Adrenal gland (tissue), 12 donors: Measurements from ENCODE around the gene PPP2R1B. TPM values are rescaled to one million over a fixed set of nuclear protein-coding genes. Genes with fewer than 3 reads are reported as not detected.
A peak's percentile ranks its signal among the peaks of the same experiment; 100 is the strongest.
"Not testable (repeated sequence)": the region's sequence is repeated elsewhere in the genome, so short reads cannot be mapped to it uniquely, and the experiment has no call there.

ENCODE experiments used
- DNase-seq, 7 donors: peaks; one replicate each; pipeline ENCODE4 v3.0.0-alpha.2; 2019 to 2020
- H3K27ac ChIP-seq, 5 donors: fragments of 200-600 bp; sonication (generic) in 4 of 5; 1 replicate in 3 of 5; 2 replicates in 2 of 5; pipeline versions ENCODE4 v1.5.1 to v1.8.0; 2016 to 2020; ENCODE audit warnings: mild to moderate bottlenecking in 1 of 5
- H3K27me3 ChIP-seq: fragments of 200-600 bp; 2 replicates; pipeline ENCODE4 v1.8.0; 2021
- H3K36me3 ChIP-seq, 2 donors: fragments of 200-600 bp; replicated peaks in 1 of 2; 1 replicate in 1 of 2; 2 replicates in 1 of 2; pipeline versions ENCODE4 v1.5.1 to v1.8.0; 2018 to 2022
- H3K4me1 ChIP-seq, 2 donors: fragments of 200-600 bp; replicated peaks in 1 of 2; 1 replicate in 1 of 2; 2 replicates in 1 of 2; pipeline versions ENCODE4 v1.5.1 to v1.8.0; 2018 to 2021
- H3K4me3 ChIP-seq, 4 donors: fragments of 200-600 bp; sonication (generic) in 3 of 4; one replicate each; pipeline ENCODE4 v1.5.1; 2016 to 2018
- H3K9me3 ChIP-seq, 3 donors: fragments of 200-600 bp; sonication (generic) in 1 of 3; replicated peaks in 1 of 3; 1 replicate in 2 of 3; 2 replicates in 1 of 3; pipeline versions ENCODE4 v1.5.1 to v1.8.0; 2016 to 2021
- CTCF ChIP-seq, 6 experiments: fragments of 450-650 bp in 4 of 6; fragments of 200-600 bp in 2 of 6; sonication (generic) in 1 of 6; IDR thresholded peaks; 1 replicate in 5 of 6; 2 replicates in 1 of 6; pipeline versions ENCODE4 v1.5.1 to v1.8.0; 2016 to 2021; ENCODE audit warnings: antibody characterized with exemption in 6 of 6, mild to moderate bottlenecking in 2 of 6, moderate library complexity in 1 of 6
- POLR2A ChIP-seq, 2 donors: fragments of 450-650 bp; IDR thresholded peaks; one replicate each; pipeline ENCODE4 v1.6.1; 2017; ENCODE audit warnings: antibody characterized with exemption in 2 of 2, mild to moderate bottlenecking in 2 of 2, moderate library complexity in 1 of 2
- WGBS, 4 donors: extraction: QIAGEN DNeasy Blood & Tissue Kit in 2 of 4; methylation state at CpG; one replicate each; pipeline versions ENCODE4 v1.1.5 to v1.1.7; 2013 to 2017; 5-methylcytosine and 5-hydroxymethylcytosine counted together
- intact Hi-C, 2 donors: fragments of 100-400 bp; cut with DNase I; formaldehyde crosslinking; loops; one replicate each; pipeline versions ENCODE4 v1.14.1 to v1.15.0; 2022 to 2023
- polyA plus RNA-seq, 3 donors: library from polyadenylated mRNA; stranded (reverse); fragments of 200-250 nt in 2 of 3; fragments of 350-450 nt in 1 of 3; fragmentation: Illumina TruSeq in 1 of 3; extraction: RNeasy Lipid Tissue Mini Kit (QIAGEN cat#74804) in 1 of 3; gene quantifications; one replicate each; pipeline ENCODE4 v1.2.3, GENCODE V29; 2013 to 2014
- total RNA-seq, 9 donors: library from RNA; depleted of rRNA in 4 of 9; stranded (reverse); fragments of >200 nt in 4 of 9; fragments of 120-200 nt in 1 of 9; fragmentation: NEBNext Ultra II Directional in 1 of 9; extraction: Animal tissue kit (Norgen Biotek cat#: 25700) in 1 of 9; gene quantifications; one replicate each; pipeline versions ENCODE4 v1.1.0 to v1.2.4, GENCODE V29; 2013 to 2023
- donor health status: healthy with polysubstance abuse.
- donor health status: Bipolar disorder and iron deficiency.
- donor health status: DM: yes; HTN: yes; CAD: no.
- donor health status: DM: no; HTN: no; CAD: no.
- donor health status: DM: no; HTN: no; CAD: no.
- donor health status: DM: yes; HTN: yes; CAD: no.

The PPP2R1B gene
- total and polyA plus RNA-seq, 12 donors, result 10.3 to 58.1 (median 32.2) TPM

GRCh38 chr11:111774955-111775710 is 8.9 kb upstream of the PPP2R1B start:
- Histone ChIP-seq H3K27ac (peak overlapping the region in 2 of 5 donors; percentile 27 to 43), H3K27me3 (no peaks in the 10 kb centered on the region), H3K4me3 (no peak overlapping the region), H3K4me1 (peaks cover 0 to 13% of the 10 kb centered on the region in 2 donors), H3K9me3 (no peaks in the 10 kb centered on the region), H3K36me3 (no peaks in the 10 kb centered on the region)
- DNase-seq, result peak in 4 of 7 donors; percentile 35 to 41 (median 35)
- TF ChIP-seq CTCF (IDR thresholded peaks at IDR 0.05) (no peak), POLR2A (IDR thresholded peaks at IDR 0.05) (no peak)
- intact Hi-C loops, result loop anchor here (5.0 to 10.0 kb wide), 2 partner anchors 60 to 173 kb away; partner anchors contain the start of gene SIK2 (in 2 of the 2)
- WGBS, 4 donors, result 59 to 77% (median 66%) methylated on average over 6 of the region's 6 CpGs

- WGBS, 4 donors, result 85 to 95% (median 90%) methylated on average over 2 of the region's 2 CpGs
- H3K36me3 ChIP-seq, result no peaks in the 10 kb centered on the region
- H3K9me3 ChIP-seq, result no peaks in the 10 kb centered on the region
- no peak overlapping the region for H3K4me3 ChIP-seq
- DNase-seq, result no peak
- H3K4me1 ChIP-seq, result peaks cover 0 to 13% of the 10 kb centered on the region in 2 donors
- TF ChIP-seq POLR2A (IDR thresholded peaks at IDR 0.05) (no peak), CTCF (IDR thresholded peaks at IDR 0.05) (no peak)
- intact Hi-C loops, result loop anchor here in 1 of 2 donors (10.0 kb wide), 1 partner anchor 62 kb away; no protein-coding TSS in a partner anchor
- no peak overlapping the region for H3K27ac ChIP-seq
- no peaks in the 10 kb centered on the region for H3K27me3 ChIP-seq
Measured at GRCh38 chr11:111772535-111772934, 6.3 kb upstream of the PPP2R1B start.

GRCh38 chr11:111771205-111771604 is 5.0 kb upstream of the PPP2R1B start:
- H3K27me3 ChIP-seq, H3K27ac ChIP-seq, H3K4me3 ChIP-seq, H3K36me3 ChIP-seq, H3K9me3 ChIP-seq, DNase-seq: not testable (repeated sequence)
- H3K4me1 ChIP-seq, result peaks cover 0 to 14% of the 10 kb centered on the region in 2 donors
- WGBS, 4 donors, result 94 to 100% (median 95%) methylated on average over 5 of the region's 5 CpGs
- intact Hi-C loops, result loop anchor here in 1 of 2 donors (10.0 kb wide), 1 partner anchor 64 kb away; no protein-coding TSS in a partner anchor

- intact Hi-C loops, result loop anchor here in 1 of 2 donors (10.0 kb wide), 1 partner anchor 64 kb away; no protein-coding TSS in a partner anchor
- no peaks in the 10 kb centered on the region for H3K36me3 ChIP-seq
- no peak for DNase-seq
- TF ChIP-seq CTCF (IDR thresholded peaks at IDR 0.05) (no peak), POLR2A (IDR thresholded peaks at IDR 0.05) (no peak)
- no peaks in the 10 kb centered on the region for H3K9me3 ChIP-seq
- no peak overlapping the region for H3K27ac ChIP-seq
- WGBS, 4 donors, result 86 to 95% (median 90%) methylated on average over 4 of the region's 4 CpGs
- no peaks in the 10 kb centered on the region for H3K27me3 ChIP-seq
- H3K4me3 ChIP-seq, result no peak overlapping the region
- peaks cover 0 to 14% of the 10 kb centered on the region in 2 donors for H3K4me1 ChIP-seq
Measured at GRCh38 chr11:111770581-111771134, 4.5 kb upstream of the PPP2R1B start.
